Measurements from ENCODE around the gene EHBP1L1. TPM values are rescaled to one million over a fixed set of nuclear protein-coding genes. Genes with fewer than 3 reads are reported as not detected.

The EHBP1L1 gene
- total RNA-seq, 1 donor from 2014 or later, result 10.1 TPM

DNA sequence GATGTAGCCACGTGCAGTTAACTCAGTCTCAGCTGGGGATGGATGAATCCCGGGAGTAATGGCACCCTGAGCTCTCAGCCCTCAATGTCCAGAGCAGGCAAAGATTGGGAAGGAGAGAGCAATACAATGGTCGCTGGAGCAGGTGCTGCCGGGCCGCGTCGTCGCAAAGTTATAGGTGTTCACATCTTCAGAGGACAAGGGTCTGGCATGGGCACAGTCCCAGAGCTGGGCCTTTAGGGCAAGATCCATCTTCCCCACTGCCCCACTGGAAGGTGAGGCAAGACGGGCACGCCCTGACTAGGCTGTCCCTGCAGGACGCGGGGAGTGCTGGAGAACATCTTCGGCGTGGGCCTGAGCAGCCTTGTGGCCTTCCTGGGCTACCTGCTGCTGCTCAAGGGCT is 47.3 kb downstream of the EHBP1L1 start:
- FAIRE-seq, result no peak
- no peak overlapping the region for H3K4me2 ChIP-seq (ENCODE audit: low read length)
- H3K36me3 Mint-ChIP-seq (ENCODE audit: low read depth, unreplicated experiment), result peaks cover 12% of the 10 kb centered on the region

GRCh38 chr11:65623852-65624616 is 48.2 kb downstream of the EHBP1L1 start:
- H3K36me3 ChIP-seq (ENCODE audit: insufficient read depth, low read length), result peaks cover 25% of the 10 kb centered on the region
- peaks cover 42% of the 10 kb centered on the region for H4K20me1 ChIP-seq (ENCODE audit: insufficient read depth, low read length)
- Mint-ChIP-seq H3K27ac (ENCODE audit: unreplicated experiment) (no peak overlapping the region), H3K9me3 (ENCODE audit: unreplicated experiment) (no peaks in the 10 kb centered on the region), H3K27me3 (ENCODE audit: low read depth, unreplicated experiment) (no peaks in the 10 kb centered on the region), H3K4me3 (ENCODE audit: unreplicated experiment) (no peak overlapping the region), H3K4me1 (ENCODE audit: low read depth, unreplicated experiment) (no peaks in the 10 kb centered on the region), H3K36me3 (ENCODE audit: low read depth, unreplicated experiment) (peaks cover 11% of the 10 kb centered on the region)
- H3K9ac ChIP-seq (ENCODE audit: low read length), result no peak overlapping the region
- no peak for DNase-seq (ENCODE audit: low read depth)
- H3K4me1 ChIP-seq (ENCODE audit: insufficient read depth, low read length), result no peaks in the 10 kb centered on the region
- no peak overlapping the region for H3K4me2 ChIP-seq (ENCODE audit: low read length)
- TF ChIP-seq, protein P1, sequence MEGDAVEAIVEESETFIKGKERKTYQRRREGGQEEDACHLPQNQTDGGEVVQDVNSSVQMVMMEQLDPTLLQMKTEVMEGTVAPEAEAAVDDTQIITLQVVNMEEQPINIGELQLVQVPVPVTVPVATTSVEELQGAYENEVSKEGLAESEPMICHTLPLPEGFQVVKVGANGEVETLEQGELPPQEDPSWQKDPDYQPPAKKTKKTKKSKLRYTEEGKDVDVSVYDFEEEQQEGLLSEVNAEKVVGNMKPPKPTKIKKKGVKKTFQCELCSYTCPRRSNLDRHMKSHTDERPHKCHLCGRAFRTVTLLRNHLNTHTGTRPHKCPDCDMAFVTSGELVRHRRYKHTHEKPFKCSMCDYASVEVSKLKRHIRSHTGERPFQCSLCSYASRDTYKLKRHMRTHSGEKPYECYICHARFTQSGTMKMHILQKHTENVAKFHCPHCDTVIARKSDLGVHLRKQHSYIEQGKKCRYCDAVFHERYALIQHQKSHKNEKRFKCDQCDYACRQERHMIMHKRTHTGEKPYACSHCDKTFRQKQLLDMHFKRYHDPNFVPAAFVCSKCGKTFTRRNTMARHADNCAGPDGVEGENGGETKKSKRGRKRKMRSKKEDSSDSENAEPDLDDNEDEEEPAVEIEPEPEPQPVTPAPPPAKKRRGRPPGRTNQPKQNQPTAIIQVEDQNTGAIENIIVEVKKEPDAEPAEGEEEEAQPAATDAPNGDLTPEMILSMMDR (IDR thresholded peaks at IDR 0.05; ENCODE audit: insufficient read depth, low read depth, low read length), result no peak
- no peak for TF ChIP-seq EZH2 (IDR thresholded peaks at IDR 0.05; ENCODE audit: insufficient read depth, low read length)
- peaks cover 26% of the 10 kb centered on the region for H3K79me2 ChIP-seq (ENCODE audit: insufficient read depth, low read length)
- H3K4me3 ChIP-seq (ENCODE audit: insufficient read depth, low read depth, low read length), result no peak overlapping the region
- no peak overlapping the region for H3K27ac ChIP-seq (ENCODE audit: low read depth, low read length)
- H3K9me3 ChIP-seq (ENCODE audit: insufficient read depth, low read depth, low read length), result no peaks in the 10 kb centered on the region
- no peaks in the 10 kb centered on the region for H3K27me3 ChIP-seq (ENCODE audit: insufficient read depth, low read length)
- no peak for FAIRE-seq
- no peak overlapping the region for H2AFZ ChIP-seq (ENCODE audit: low read depth, low read length)

More for the DNA sequence above, 47.3 kb downstream of the EHBP1L1 start:
- Mint-ChIP-seq H3K9me3 (ENCODE audit: unreplicated experiment) (no peaks in the 10 kb centered on the region), H3K27me3 (ENCODE audit: low read depth, unreplicated experiment) (no peaks in the 10 kb centered on the region), H3K27ac (ENCODE audit: unreplicated experiment) (no peak overlapping the region), H3K4me3 (ENCODE audit: unreplicated experiment) (peak overlapping the region; percentile 64), H3K4me1 (ENCODE audit: low read depth, unreplicated experiment) (no peaks in the 10 kb centered on the region)
- no peak for DNase-seq (ENCODE audit: low read depth)
- TF ChIP-seq, protein P1 (IDR thresholded peaks at IDR 0.05; ENCODE audit: insufficient read depth, low read depth, low read length), result no peak
- no peak for TF ChIP-seq EZH2 (IDR thresholded peaks at IDR 0.05; ENCODE audit: insufficient read depth, low read length)
- Histone ChIP-seq H3K4me3 (ENCODE audit: insufficient read depth, low read depth, low read length) (no peak overlapping the region), H3K4me1 (ENCODE audit: insufficient read depth, low read length) (no peaks in the 10 kb centered on the region), H3K27me3 (ENCODE audit: insufficient read depth, low read length) (no peaks in the 10 kb centered on the region), H3K9ac (ENCODE audit: low read length) (no peak overlapping the region), H3K79me2 (ENCODE audit: insufficient read depth, low read length) (peaks cover 34% of the 10 kb centered on the region), H3K9me3 (ENCODE audit: insufficient read depth, low read depth, low read length) (no peaks in the 10 kb centered on the region), H3K36me3 (ENCODE audit: insufficient read depth, low read length) (peaks cover 29% of the 10 kb centered on the region), H4K20me1 (ENCODE audit: insufficient read depth, low read length) (peaks cover 43% of the 10 kb centered on the region), H3K27ac (ENCODE audit: low read depth, low read length) (no peak overlapping the region), H2AFZ (ENCODE audit: low read depth, low read length) (no peak overlapping the region)
